Stimulated activated CD8-positive, alpha-beta memory T cell treated with anti-CD3 and anti-CD28 coated beads, Interleukin-7, amount 100 ng/mL, for 24 hours (primary cell): ENCODE measurements around the gene PRSS38.
A peak's percentile ranks its signal among the peaks of the same experiment; 100 is the strongest.

ENCODE experiments used
- DNase-seq: peaks from one replicate; pipeline ENCODE4 v3.0.0-alpha.2; 2020; ENCODE audit warnings: low read depth

The PRSS38 gene

GRCh38 chr1:227779021-227779441, 36.4 kb upstream of the PRSS38 start:
- no peak for DNase-seq

- no peak for DNase-seq
Observed at GRCh38 chr1:227779685-227780084, 35.8 kb upstream of the PRSS38 start.

GRCh38 chr1:227780101-227781044, 35.1 kb upstream of the PRSS38 start:
- no peak for DNase-seq

DNA sequence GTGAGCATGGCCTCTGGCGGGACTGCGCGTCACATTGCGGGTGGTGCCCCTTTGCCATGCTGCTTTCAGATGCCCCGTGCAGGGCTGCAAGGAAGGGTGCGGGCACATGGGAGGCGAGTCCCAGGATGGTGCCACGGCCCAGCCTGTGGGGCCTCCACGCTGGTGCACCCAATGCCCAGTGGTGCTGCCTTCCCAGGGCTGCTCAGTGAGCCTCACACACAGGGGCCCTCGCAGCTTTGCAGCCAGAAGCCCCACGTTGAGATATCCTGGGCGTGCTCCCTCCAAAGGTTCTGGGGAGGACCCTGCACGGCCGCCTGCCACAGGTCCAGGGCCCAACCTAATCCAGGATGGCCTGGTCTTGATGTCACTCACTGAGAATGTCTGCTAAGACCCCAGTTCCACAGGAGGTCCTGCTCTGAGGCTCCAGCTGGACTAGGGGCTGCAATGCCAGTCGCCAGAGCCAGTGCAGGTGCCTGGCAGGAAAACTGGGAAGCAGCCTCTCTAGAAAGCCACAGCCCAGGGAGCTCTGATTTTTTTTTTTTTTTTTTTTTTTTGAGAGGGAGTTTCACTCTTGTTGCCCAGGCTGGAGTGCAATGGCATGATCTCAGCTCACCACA, 34.1 kb upstream of the PRSS38 start:
- no peak for DNase-seq

GRCh38 chr1:227782226-227782625, 33.2 kb upstream of the PRSS38 start:
- no peak for DNase-seq

- DNase-seq, result no peak
Observed at GRCh38 chr1:227785094-227785804, 30.2 kb upstream of the PRSS38 start.

DNA sequence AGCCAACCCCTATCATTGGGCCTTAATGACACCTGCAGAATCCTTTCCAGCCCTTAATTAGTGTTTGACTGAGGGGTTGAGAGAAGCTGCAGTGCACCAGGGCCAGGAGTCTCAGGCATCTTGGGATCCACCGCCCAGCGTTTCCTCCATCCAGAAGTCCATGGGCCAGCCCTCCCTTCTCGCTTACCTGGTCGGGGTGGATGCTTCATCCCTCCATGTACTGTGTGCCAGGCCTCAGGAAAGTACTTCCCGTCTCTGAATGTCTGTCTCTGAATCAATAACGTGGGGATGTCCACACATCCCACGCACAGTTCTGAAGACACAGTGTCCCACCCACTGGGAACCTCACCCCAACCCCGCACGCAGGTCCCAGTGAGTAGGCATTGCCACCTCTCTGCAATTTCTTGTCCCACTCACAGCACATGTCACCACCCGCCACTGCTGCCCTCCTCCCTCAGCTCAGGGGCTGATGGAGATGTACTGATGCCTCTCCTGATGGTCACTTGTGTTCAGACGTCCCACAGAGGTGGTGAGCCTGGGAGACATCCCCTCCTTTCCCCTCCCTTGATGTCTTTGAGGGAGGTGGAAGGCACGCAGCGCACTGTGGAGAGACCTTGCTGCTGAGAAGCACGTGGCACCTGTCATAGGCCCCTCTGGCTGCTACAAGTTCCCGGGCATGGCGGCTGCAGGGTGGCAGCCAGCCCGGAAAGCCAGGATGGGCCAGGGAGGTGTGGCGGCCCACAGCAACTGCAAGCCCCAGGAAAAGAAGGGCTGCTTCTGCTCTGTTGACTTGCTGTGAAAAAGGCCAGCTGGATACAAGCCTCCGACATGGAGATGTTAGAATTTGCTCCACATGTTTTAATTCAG, 29.4 kb upstream of the PRSS38 start:
- DNase-seq, result no peak

- DNase-seq, result no peak
Observed at GRCh38 chr1:227786673-227787512, 28.6 kb upstream of the PRSS38 start.

GRCh38 chr1:227787513-227788270, 27.8 kb upstream of the PRSS38 start:
- DNase-seq, result peak; percentile 81

DNA sequence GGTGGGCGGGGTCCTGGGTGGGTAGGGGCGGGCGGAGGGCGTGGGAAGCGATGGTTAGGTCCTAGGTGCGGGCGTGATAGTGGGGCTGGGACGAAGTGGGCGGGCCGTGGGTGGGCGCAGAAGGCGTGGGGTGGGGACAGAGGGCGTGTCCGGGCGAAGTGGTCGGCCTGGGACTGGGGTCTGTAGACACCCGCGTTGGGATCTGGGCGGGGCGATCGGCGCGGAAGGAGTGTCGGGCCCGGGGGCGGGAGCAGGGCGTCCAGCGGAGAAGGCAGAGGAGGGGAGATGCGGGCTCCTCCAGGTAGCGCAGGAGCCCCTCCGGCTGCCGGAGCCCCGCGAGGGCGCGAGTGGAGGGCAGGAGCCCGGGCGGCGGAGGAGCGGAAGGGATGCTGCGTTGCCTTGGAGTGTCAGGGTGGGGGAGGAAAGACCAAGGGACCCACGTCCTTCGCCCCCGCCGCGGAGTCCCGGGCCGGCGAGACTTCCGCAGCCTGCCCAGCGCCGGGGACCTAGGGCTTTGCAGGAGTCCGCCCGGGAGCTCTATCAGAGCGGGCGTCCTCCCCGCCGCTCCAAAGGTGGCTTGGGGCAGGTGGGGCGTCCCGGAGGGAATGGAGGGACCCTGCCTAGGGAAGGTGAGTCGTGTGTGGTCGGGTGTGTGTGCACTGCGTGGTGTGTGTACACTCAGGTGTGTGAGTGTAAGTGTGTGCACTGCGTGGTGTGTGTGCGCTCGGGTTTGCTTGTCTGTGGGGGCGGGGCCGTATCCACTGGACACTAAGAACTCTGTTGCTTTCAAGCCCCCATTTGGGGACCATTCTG, 27.0 kb upstream of the PRSS38 start:
- DNase-seq, result no peak

- no peak for DNase-seq
Observed at GRCh38 chr1:227789084-227790033, 26.1 kb upstream of the PRSS38 start.

DNA sequence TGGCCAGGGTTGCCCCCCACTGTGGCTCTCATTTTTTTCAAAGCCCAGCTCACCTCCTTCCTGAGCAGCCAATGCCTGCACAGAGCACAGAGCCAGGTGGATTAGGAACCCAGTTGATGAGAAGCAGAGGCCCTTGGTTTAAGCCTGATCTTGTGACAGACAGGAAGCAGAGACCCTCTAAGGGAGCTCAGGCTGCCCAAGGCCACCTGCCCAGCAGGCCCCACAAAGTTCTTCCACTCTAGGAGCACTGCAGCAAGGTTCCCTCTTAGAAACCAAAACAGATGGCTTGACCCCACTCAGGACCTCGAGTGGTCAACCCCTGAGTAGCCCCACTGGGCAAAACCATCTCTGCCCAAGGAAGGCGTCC, 25.5 kb upstream of the PRSS38 start:
- no peak for DNase-seq

DNA sequence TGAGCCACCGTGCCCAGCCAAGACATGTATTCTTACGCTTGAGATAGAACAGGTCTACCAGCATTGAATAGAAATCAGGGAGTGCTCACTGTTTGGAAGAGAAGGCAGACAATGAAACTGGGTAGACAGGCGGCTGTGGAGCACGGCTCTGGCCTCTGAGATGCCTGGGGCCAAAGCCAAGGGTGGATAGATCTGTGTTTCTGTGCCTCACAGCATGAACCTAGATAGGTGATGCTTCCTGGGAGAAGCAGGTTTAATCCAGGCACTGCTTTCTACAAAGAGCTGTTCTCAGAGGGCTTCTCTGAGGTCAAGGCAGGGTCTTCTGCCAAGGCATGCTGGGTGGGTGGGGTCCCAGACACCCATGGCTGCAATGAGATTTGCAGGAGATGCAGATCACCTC, 24.6 kb upstream of the PRSS38 start:
- DNase-seq, result no peak

GRCh38 chr1:227791425-227792143, 23.9 kb upstream of the PRSS38 start:
- DNase-seq, result no peak

- no peak for DNase-seq
Observed at GRCh38 chr1:227792216-227793078, 23.0 kb upstream of the PRSS38 start.
